GM10248 (cell line): Measurements from ENCODE around the gene ARHGEF7.

Experiments
- CTCF ChIA-PET: fragments of 300-600 bp; sonication (Branson Sonifier 250); formaldehyde crosslinking; extraction: SDS; loops from one replicate; lab custom pipeline; 2021; ENCODE audit warnings: antibody characterized with exemption; lab: Yijun Ruan, JAX
- POLR2A ChIA-PET: fragments of 350-650 bp; sonication (Branson Sonifier 250); formaldehyde crosslinking; extraction: SDS; loops from one replicate; lab custom pipeline; 2020; ENCODE audit warnings: antibody characterized with exemption; lab: Yijun Ruan, JAX
- DNase-seq: peaks from one replicate; pipeline ENCODE4 v3.0.0; 2012; ENCODE audit errors: extremely low spot score
- CTCF ChIP-seq: IDR thresholded peaks from 2 replicates; pipeline ENCODE4 v1.5.1; 2012; ENCODE audit warnings: mild to moderate bottlenecking, low read depth; ENCODE audit errors: extremely low read depth, missing control alignments, control extremely low read depth

ARHGEF7 gene

GRCh38 chr13:111232191-111232590 is 117.1 kb downstream of the ARHGEF7 start:
- POLR2A ChIA-PET: no interaction called here
- TF ChIP-seq CTCF: no peak
- CTCF ChIA-PET: interaction anchor here (2.5 kb wide), 1 partner anchor 17 kb away, joined by 8 read pairs; no protein-coding TSS in a partner anchor
- DNase-seq: no peak

DNA sequence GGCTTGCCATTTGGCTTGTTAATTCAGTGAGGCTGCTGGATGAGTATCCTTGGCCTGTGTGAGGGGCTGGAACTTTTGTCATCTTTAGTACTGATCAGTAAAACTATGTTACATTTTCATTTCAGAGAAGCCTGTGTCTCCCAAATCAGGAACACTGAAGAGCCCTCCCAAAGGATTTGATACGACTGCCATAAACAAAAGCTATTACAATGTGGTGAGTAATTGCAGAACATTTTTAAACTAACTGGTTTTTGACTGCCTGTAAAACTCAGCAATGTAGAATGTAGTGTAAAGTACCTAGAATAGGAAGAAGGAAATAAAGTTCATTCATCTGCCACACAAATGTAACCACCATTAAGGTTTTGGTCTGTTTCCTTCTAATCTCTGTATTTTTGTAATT is 118.0 kb downstream of the ARHGEF7 start:
- no peak for TF ChIP-seq CTCF
- ChIA-PET CTCF (no interaction called here), POLR2A (no interaction called here)
- no peak for DNase-seq

- CTCF ChIA-PET: no interaction called here
- no peak for TF ChIP-seq CTCF
- DNase-seq: no peak
- POLR2A ChIA-PET: no interaction called here
Observed at GRCh38 chr13:111239764-111240670, 124.9 kb downstream of the ARHGEF7 start.

DNA sequence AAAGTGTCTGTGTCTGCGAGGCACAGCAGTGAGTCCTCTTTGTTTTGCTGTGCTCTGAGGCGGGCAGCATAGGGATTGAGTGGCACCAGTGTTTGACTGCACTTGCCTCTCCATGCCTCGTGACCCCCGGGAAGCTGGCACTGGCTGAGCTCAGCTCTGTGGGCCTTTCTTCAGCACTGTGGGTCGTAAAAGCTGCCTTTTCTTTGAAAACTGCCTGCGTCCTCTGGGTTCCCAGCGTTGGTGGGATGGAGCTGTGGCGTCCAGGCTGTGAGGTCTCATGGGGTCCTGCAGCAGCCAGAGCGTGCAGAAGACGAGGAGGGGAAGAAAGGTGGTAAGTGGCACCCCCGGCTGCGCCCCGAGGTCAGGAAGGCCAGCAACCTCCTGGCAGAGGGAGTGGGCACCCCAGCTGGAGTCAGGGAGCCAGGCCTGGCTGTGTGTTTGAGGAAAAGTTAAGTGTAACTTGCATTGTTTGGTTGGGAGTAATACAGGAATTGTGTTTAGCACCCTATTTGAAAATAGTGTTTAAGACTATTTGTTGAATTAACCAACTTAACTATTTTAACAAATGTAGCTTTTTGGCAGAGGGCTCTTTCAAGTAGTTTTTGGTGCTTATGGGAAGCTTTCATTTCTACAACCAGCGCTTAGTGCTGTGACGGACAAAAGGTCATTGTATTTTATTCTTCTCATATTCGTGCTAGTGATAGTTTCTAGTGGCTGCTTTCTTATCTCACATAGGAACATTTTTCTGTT is 126.1 kb downstream of the ARHGEF7 start:
- POLR2A ChIA-PET: no interaction called here
- CTCF ChIA-PET: interaction anchor here (0.9 to 1.2 kb wide), 4 partner anchors 9 to 25 kb away, joined by 3 to 4 read pairs (median 4); no protein-coding TSS in a partner anchor

DNA sequence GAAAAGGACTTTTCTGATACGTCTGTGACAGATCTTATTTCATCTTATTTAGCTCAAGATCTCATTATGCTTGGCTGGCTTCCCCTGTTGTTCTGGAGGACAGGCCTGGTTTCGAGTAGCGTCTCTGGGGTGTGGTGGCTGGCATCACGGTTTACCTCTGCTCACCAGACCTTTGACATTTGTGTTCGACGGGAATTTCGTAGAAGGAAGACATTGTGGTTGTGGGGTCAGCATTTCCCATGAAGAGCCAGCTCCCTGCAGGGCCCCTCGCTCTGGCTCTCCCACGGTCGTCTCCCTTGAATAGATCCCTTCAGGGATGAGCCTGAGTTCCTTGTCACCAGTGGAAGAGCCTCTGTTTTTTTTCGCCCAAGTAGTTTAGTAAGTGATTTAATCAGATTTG is 126.8 kb downstream of the ARHGEF7 start:
- TF ChIP-seq CTCF: no peak
- ChIA-PET CTCF (interaction anchor here (1.0 to 1.2 kb wide), 3 partner anchors 8 to 26 kb away, joined by 3 to 4 read pairs (median 4); no protein-coding TSS in a partner anchor), POLR2A (no interaction called here)
- DNase-seq: no peak

More for the DNA sequence above, 126.1 kb downstream of the ARHGEF7 start:
- DNase-seq: no peak
- TF ChIP-seq CTCF: no peak

- no peak for TF ChIP-seq CTCF
- POLR2A ChIA-PET: no interaction called here
- DNase-seq: no peak
Observed at GRCh38 chr13:111242585-111242984, 127.5 kb downstream of the ARHGEF7 start.

More at GRCh38 chr13:111242585-111242984, 127.5 kb downstream of the ARHGEF7 start:
- CTCF ChIA-PET: interaction anchor here (1.1 to 1.2 kb wide), 2 partner anchors 17 to 26 kb away, joined by 4 read pairs; no protein-coding TSS in a partner anchor
